Measurements from ENCODE around the gene BRCA2. TPM values are rescaled to one million over a fixed set of nuclear protein-coding genes. Genes with fewer than 3 reads are reported as not detected.

BRCA2 gene
- total RNA-seq, 1 experiment from 2014 or later = 14.5 TPM

DNA sequence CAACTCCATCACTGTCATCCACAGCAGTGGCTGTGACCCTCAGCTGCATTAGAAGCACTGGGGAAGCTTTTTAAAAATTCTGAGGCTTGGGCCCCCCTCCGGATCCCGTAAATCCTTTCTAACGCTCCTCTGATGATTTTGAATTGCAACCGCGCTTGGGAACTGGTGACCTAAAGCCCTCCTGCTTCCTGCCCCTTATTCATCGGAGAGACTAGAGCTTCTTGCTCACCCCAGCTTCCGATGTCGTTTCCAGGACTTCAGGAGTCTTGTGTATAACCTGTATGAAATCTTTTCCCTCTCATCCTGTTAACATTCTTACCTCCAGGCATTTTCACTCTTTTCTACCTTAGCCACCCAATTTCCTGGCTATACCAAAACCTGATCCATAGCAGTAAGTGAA, 14.9 kb upstream of the BRCA2 start:
- TF ChIP-seq, protein P1, sequence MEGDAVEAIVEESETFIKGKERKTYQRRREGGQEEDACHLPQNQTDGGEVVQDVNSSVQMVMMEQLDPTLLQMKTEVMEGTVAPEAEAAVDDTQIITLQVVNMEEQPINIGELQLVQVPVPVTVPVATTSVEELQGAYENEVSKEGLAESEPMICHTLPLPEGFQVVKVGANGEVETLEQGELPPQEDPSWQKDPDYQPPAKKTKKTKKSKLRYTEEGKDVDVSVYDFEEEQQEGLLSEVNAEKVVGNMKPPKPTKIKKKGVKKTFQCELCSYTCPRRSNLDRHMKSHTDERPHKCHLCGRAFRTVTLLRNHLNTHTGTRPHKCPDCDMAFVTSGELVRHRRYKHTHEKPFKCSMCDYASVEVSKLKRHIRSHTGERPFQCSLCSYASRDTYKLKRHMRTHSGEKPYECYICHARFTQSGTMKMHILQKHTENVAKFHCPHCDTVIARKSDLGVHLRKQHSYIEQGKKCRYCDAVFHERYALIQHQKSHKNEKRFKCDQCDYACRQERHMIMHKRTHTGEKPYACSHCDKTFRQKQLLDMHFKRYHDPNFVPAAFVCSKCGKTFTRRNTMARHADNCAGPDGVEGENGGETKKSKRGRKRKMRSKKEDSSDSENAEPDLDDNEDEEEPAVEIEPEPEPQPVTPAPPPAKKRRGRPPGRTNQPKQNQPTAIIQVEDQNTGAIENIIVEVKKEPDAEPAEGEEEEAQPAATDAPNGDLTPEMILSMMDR (conservative IDR thresholded peaks at IDR 0.05) = no peak
- TF ChIP-seq EZH2 (IDR thresholded peaks at IDR 0.05; ENCODE audit: low read depth) = no peak
- BruUV-seq (replicated peaks) = no TSS peak

DNA sequence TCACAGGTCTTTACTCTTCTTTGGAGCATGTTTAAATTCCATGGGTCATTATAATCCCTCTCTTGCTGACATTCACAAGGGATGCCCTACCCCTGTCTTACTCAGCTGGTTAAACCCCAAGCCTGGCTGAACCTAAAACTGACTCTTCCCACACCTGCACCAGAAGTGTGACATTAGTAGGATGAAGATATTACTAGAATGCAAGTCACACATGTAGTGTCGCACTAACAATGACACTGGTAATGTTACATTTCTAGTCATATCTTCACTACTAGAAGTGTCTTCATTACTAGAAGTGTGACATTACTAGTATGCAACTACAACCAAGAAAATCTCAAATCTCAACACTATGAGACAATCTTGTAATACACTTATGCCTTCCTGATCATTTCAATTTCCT, 14.4 kb upstream of the BRCA2 start:
- ChIA-PET POLR2A (ENCODE audit: unreplicated experiment) (no interaction called here), CTCF (no interaction called here)
- no peaks in the 10 kb centered on the region for H3K79me2 ChIP-seq (ENCODE audit: low read depth)
- no peak for DNase-seq
- no peak overlapping the region for H3K4me2 ChIP-seq
- no peaks in the 10 kb centered on the region for H3K36me3 ChIP-seq (ENCODE audit: low read depth)
- no TSS peak for BruUV-seq (replicated peaks)
- no peaks in the 10 kb centered on the region for H4K20me1 ChIP-seq (ENCODE audit: insufficient read depth)
- no peak overlapping the region for H2AFZ ChIP-seq
- H3K9me2 ChIP-seq (ENCODE audit: insufficient read depth) = no peaks in the 10 kb centered on the region
- no peak overlapping the region for H3K27ac ChIP-seq
- peaks cover 5% of the 10 kb centered on the region; the same call in 1 of the 2 replicates for H3K9me3 ChIP-seq (ENCODE audit: insufficient read depth, low read depth)
- H3K27me3 ChIP-seq (ENCODE audit: insufficient read depth, low read depth) = peaks cover 26% of the 10 kb centered on the region
- intact Hi-C loops (cut with micrococcal nuclease; ENCODE audit: unreplicated experiment) = no loop called here
- TF ChIP-seq, protein P1 (conservative IDR thresholded peaks at IDR 0.05) = no peak
- TF ChIP-seq EZH2 (IDR thresholded peaks at IDR 0.05; ENCODE audit: low read depth) = no peak
- no peaks in the 10 kb centered on the region for H3K4me1 ChIP-seq (replicated peaks; ENCODE audit: insufficient read depth)
- H3F3A ChIP-seq (ENCODE audit: insufficient read depth, low read depth) = no peaks in the 10 kb centered on the region
- no peak overlapping the region for H3K4me3 ChIP-seq

More for the DNA sequence above, 14.9 kb upstream of the BRCA2 start:
- Histone ChIP-seq H3K4me2 (no peak overlapping the region), H3K4me3 (no peak overlapping the region), H3K9me3 (ENCODE audit: insufficient read depth, low read depth) (no peaks in the 10 kb centered on the region; the same call in 1 of the 2 replicates), H4K20me1 (ENCODE audit: insufficient read depth) (no peaks in the 10 kb centered on the region), H3K27ac (no peak overlapping the region), H3K4me1 (replicated peaks; ENCODE audit: insufficient read depth) (no peaks in the 10 kb centered on the region), H3K36me3 (ENCODE audit: low read depth) (no peaks in the 10 kb centered on the region), H3F3A (ENCODE audit: insufficient read depth, low read depth) (no peaks in the 10 kb centered on the region), H2AFZ (no peak overlapping the region), H3K27me3 (ENCODE audit: insufficient read depth, low read depth) (peaks cover 26% of the 10 kb centered on the region), H3K9me2 (ENCODE audit: insufficient read depth) (no peaks in the 10 kb centered on the region), H3K79me2 (ENCODE audit: low read depth) (no peaks in the 10 kb centered on the region)
- no peak for DNase-seq
- ChIA-PET POLR2A (ENCODE audit: unreplicated experiment) (no interaction called here), CTCF (no interaction called here)
- intact Hi-C loops (cut with micrococcal nuclease; ENCODE audit: unreplicated experiment) = no loop called here

DNA sequence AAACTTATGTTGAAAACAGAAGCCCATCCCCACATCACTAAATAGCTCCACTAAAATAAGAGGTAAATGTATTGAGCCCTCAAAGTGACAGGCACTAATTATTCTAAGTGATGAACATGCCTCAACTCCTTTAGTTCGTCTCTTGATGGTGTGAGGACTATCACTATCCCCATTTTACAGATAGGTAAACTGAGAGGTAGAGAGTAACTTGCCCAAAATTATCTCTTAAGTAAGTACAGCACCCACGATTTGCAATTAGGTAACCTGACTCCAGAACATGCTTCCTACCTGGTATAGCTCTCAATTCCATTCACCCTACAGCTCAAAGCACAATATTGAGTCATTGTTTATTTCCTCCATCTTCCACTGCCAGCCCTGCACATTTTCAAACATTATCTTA, 12.8 kb upstream of the BRCA2 start:
- no peaks in the 10 kb centered on the region for H3K9me2 ChIP-seq (ENCODE audit: insufficient read depth)
- no peaks in the 10 kb centered on the region for H3F3A ChIP-seq (ENCODE audit: insufficient read depth, low read depth)
- H3K4me3 ChIP-seq = no peak overlapping the region
- no peaks in the 10 kb centered on the region for H3K4me1 ChIP-seq (replicated peaks; ENCODE audit: insufficient read depth)
- no peak overlapping the region for H3K4me2 ChIP-seq
- H3K27ac ChIP-seq = no peak overlapping the region
- ChIA-PET CTCF (no interaction called here), POLR2A (ENCODE audit: unreplicated experiment) (interaction anchor here (0.7 kb wide), 1 partner anchor 795 kb away, joined by 4 read pairs; no protein-coding TSS in a partner anchor)
- H3K9me3 ChIP-seq (ENCODE audit: insufficient read depth, low read depth) = peaks cover 6% of the 10 kb centered on the region; the same call in 1 of the 2 replicates
- H3K36me3 ChIP-seq (ENCODE audit: low read depth) = no peaks in the 10 kb centered on the region
- peaks cover 26% of the 10 kb centered on the region for H3K27me3 ChIP-seq (ENCODE audit: insufficient read depth, low read depth)
- no peaks in the 10 kb centered on the region for H4K20me1 ChIP-seq (ENCODE audit: insufficient read depth)
- no peak overlapping the region for H2AFZ ChIP-seq
- intact Hi-C loops (cut with micrococcal nuclease; ENCODE audit: unreplicated experiment) = no loop called here
- DNase-seq = no peak
- TF ChIP-seq, protein P1 (conservative IDR thresholded peaks at IDR 0.05) = no peak
- TF ChIP-seq EZH2 (IDR thresholded peaks at IDR 0.05; ENCODE audit: low read depth) = no peak
- H3K79me2 ChIP-seq (ENCODE audit: low read depth) = no peaks in the 10 kb centered on the region
- no TSS peak for BruUV-seq (replicated peaks)
